ENCODE data around the gene CNIH3. TPM values are rescaled to one million over a fixed set of nuclear protein-coding genes. Genes with fewer than 3 reads are reported as not detected.

CNIH3 gene
- total RNA-seq, 4 donors from 2014 or later, result 1.9 to 7.0 (median 4.0) TPM

GRCh38 chr1:224720216-224720615, 104.1 kb downstream of the CNIH3 start:
- no peaks in the 10 kb centered on the region for H3K27me3 ChIP-seq
- H3K27ac ChIP-seq, result no peak overlapping the region
- no peaks in the 10 kb centered on the region for H3K4me1 ChIP-seq
- WGBS, 2 donors, result 41 to 44% methylated on average over 5 of the region's 5 CpGs
- no peaks in the 10 kb centered on the region for H3K9me3 ChIP-seq
- H3K36me3 ChIP-seq, result no peaks in the 10 kb centered on the region
- TF ChIP-seq CTCF (IDR thresholded peaks at IDR 0.05) (no peak), POLR2A (IDR thresholded peaks at IDR 0.05) (no peak)
- intact Hi-C loops (cut with DNase I), result no loop called here
- peak in 1 of 2 donors; percentile 25 for DNase-seq
- H3K4me3 ChIP-seq (replicated peaks in 1 of 3), result no peak overlapping the region

GRCh38 chr1:224721000-224721399, 104.9 kb downstream of the CNIH3 start:
- Histone ChIP-seq H3K27me3 (no peaks in the 10 kb centered on the region), H3K27ac (no peak overlapping the region), H3K4me3 (replicated peaks in 1 of 3) (no peak overlapping the region), H3K36me3 (no peaks in the 10 kb centered on the region), H3K9me3 (no peaks in the 10 kb centered on the region), H3K4me1 (no peaks in the 10 kb centered on the region)
- intact Hi-C loops (cut with DNase I), result no loop called here
- DNase-seq, result no peak
- WGBS, 2 donors, result 80 to 92% methylated on average over 7 of the region's 7 CpGs
- TF ChIP-seq CTCF (IDR thresholded peaks at IDR 0.05) (no peak), POLR2A (IDR thresholded peaks at IDR 0.05) (no peak)

- Histone ChIP-seq H3K27me3 (no peaks in the 10 kb centered on the region), H3K36me3 (no peaks in the 10 kb centered on the region), H3K4me3 (replicated peaks in 1 of 3) (no peak overlapping the region), H3K4me1 (no peaks in the 10 kb centered on the region), H3K9me3 (no peaks in the 10 kb centered on the region), H3K27ac (no peak overlapping the region)
- intact Hi-C loops (cut with DNase I), result no loop called here
- DNase-seq, result no peak
- 63 to 76% methylated on average over 8 of the region's 8 CpGs for WGBS, 2 donors
- TF ChIP-seq CTCF (IDR thresholded peaks at IDR 0.05) (no peak), POLR2A (IDR thresholded peaks at IDR 0.05) (no peak)
These were observed 106.7 kb downstream of the CNIH3 start for GRCh38 chr1:224722838-224723237.

GRCh38 chr1:224724566-224724965, 108.4 kb downstream of the CNIH3 start:
- no peaks in the 10 kb centered on the region for H3K36me3 ChIP-seq
- no peak overlapping the region for H3K27ac ChIP-seq
- TF ChIP-seq CTCF (IDR thresholded peaks at IDR 0.05) (no peak), POLR2A (IDR thresholded peaks at IDR 0.05) (no peak)
- intact Hi-C loops (cut with DNase I), result no loop called here
- DNase-seq, result no peak
- H3K4me1 ChIP-seq, result no peaks in the 10 kb centered on the region
- H3K27me3 ChIP-seq, result no peaks in the 10 kb centered on the region
- H3K9me3 ChIP-seq, result no peaks in the 10 kb centered on the region
- WGBS, 2 donors, result 89 to 100% methylated on average over 2 of the region's 2 CpGs
- no peak overlapping the region for H3K4me3 ChIP-seq (replicated peaks in 1 of 3)

GRCh38 chr1:224726441-224727182, 110.5 kb downstream of the CNIH3 start:
- H3K4me3 ChIP-seq (replicated peaks in 1 of 3), result no peak overlapping the region
- no peaks in the 10 kb centered on the region for H3K36me3 ChIP-seq
- intact Hi-C loops (cut with DNase I), result no loop called here
- DNase-seq, result peak in 1 of 2 donors; percentile 11
- TF ChIP-seq CTCF (IDR thresholded peaks at IDR 0.05) (no peak), POLR2A (IDR thresholded peaks at IDR 0.05) (no peak)
- H3K4me1 ChIP-seq, result no peaks in the 10 kb centered on the region
- H3K9me3 ChIP-seq, result no peaks in the 10 kb centered on the region
- 77 to 80% methylated on average over 10 of the region's 10 CpGs for WGBS, 2 donors
- no peak overlapping the region for H3K27ac ChIP-seq
- no peaks in the 10 kb centered on the region for H3K27me3 ChIP-seq
